Activated T-cell treated with anti-CD3 and anti-CD28 coated beads, Interleukin-2, amount 50 U/mL, for 72 hours (primary cell): Measurements from ENCODE around the gene RPH3AL. TPM values are rescaled to one million over a fixed set of nuclear protein-coding genes. Genes with fewer than 3 reads are reported as not detected.

Experiments used
- ATAC-seq, 2 donors: fragments of 150-1000 bp; cut with Tn5 transposase; replicated peaks in 1 of 2; 2 replicates each; pipeline ENCODE4 v1.10.0; 2021; ENCODE audit warnings: moderate library complexity in 2 of 2, mild to moderate bottlenecking in 1 of 2
- DNase-seq, 2 donors: peaks; one replicate each; pipeline ENCODE4 v3.0.0; 2021 to 2022; ENCODE audit warnings: mixed read lengths in 1 of 2
- H3K27ac Mint-ChIP-seq: one replicate; pipeline ENCODE4 v1.8.0; 2022; ENCODE audit warnings: mild to moderate bottlenecking, moderate library complexity, mixed read lengths
- H3K27me3 Mint-ChIP-seq: one replicate; pipeline ENCODE4 v1.8.0; 2022; ENCODE audit warnings: low read depth, mixed read lengths
- H3K36me3 Mint-ChIP-seq, 2 donors: one replicate each; pipeline ENCODE4 v1.8.0; 2022; ENCODE audit warnings: mixed read lengths in 2 of 2, mild to moderate bottlenecking in 1 of 2; ENCODE audit not compliant: insufficient read depth in 2 of 2
- H3K4me1 Mint-ChIP-seq: one replicate; pipeline ENCODE4 v1.8.0; 2022; ENCODE audit warnings: low read depth, mixed read lengths
- H3K4me3 Mint-ChIP-seq, 2 donors: one replicate each; pipeline ENCODE4 v1.8.0; 2022; ENCODE audit warnings: mild to moderate bottlenecking in 2 of 2, mixed read lengths in 2 of 2, moderate library complexity in 2 of 2
- H3K9me3 Mint-ChIP-seq, 2 donors: one replicate each; pipeline ENCODE4 v1.8.0; 2022; ENCODE audit warnings: mixed read lengths in 2 of 2
- total RNA-seq, 2 donors: library from RNA; stranded (reverse); gene quantifications; one replicate each; pipeline ENCODE4 v1.2.3, GENCODE V29; 2022

Gene RPH3AL
- total RNA-seq, 2 donors from 2014 or later, result 3.5 to 7.2 TPM

DNA sequence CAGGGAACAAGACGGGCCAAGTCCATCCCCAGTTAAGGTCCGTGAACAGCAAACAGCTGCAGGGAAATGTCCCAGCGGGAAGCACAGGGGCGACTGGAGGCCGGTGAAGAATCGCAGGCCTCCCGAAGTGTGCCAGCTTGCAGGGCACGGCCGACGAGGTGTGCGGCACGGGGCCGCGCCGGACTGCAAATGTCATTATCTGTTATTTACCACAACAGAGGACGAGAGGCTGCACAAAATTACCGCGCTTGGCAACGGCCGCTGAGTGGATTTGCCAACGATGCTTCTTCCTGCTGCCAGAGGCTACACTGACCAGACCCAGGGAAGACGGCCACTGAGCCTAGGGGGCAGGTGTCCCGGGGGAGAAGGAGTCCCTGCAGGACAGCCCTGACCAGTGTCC lies 53.1 kb downstream of the RPH3AL start:
- Mint-ChIP-seq H3K27me3 (peaks cover 2% of the 10 kb centered on the region), H3K9me3 (no peaks in the 10 kb centered on the region), H3K27ac (no peak overlapping the region), H3K36me3 (no peaks in the 10 kb centered on the region), H3K4me1 (no peaks in the 10 kb centered on the region), H3K4me3 (no peak overlapping the region)
- DNase-seq (no peak), ATAC-seq (no peak)

DNA sequence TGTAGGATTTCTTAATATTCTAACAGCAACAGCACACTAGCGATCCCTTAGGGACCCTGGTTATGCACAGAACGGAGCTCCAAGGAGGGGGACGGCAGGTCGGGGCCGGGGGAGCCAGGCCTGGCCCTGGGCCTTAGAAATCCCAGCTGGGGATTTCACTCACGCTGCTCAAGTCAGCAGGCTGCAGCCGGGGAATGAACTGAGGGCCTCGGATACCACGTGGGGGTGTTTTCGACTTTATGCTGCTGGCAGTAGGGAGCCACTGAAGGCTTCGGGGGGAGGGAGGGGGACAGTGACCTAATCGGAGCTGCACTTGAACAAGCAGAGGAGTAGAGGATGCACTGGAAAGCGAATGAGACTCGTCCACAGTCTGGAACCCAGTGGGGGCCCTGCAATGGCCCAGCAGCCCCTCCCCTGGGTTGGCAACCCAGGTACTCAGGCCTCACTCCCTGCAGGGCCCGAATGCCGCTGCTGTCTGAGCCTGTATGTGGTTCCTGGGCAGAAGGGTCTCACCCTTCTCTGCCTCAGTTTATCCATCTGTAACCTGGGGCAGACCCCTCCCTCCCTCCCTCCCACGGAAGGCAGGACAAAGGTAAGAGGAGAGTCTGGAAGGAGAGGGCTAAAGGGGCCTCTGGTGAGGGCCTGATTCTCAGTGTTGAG lies 53.7 kb downstream of the RPH3AL start:
- no peak for DNase-seq
- Mint-ChIP-seq H3K9me3 (no peaks in the 10 kb centered on the region), H3K4me3 (no peak overlapping the region), H3K36me3 (no peaks in the 10 kb centered on the region), H3K27me3 (peaks cover 8% of the 10 kb centered on the region), H3K4me1 (no peaks in the 10 kb centered on the region), H3K27ac (no peak overlapping the region)
- no peak for ATAC-seq

- ATAC-seq (no peak), DNase-seq (no peak)
- Mint-ChIP-seq H3K36me3 (no peaks in the 10 kb centered on the region), H3K27me3 (peaks cover 11% of the 10 kb centered on the region), H3K4me1 (peaks cover 6% of the 10 kb centered on the region), H3K9me3 (no peaks in the 10 kb centered on the region), H3K27ac (no peak overlapping the region), H3K4me3 (no peak overlapping the region)
These were observed 54.8 kb downstream of the RPH3AL start for GRCh38 chr17:297758-298157.

- Mint-ChIP-seq H3K4me1 (peaks cover 7% of the 10 kb centered on the region), H3K36me3 (no peaks in the 10 kb centered on the region), H3K4me3 (no peak overlapping the region), H3K27ac (no peak overlapping the region), H3K27me3 (peaks cover 11% of the 10 kb centered on the region), H3K9me3 (no peaks in the 10 kb centered on the region)
- DNase-seq, result no peak
- no peak for ATAC-seq
These were observed 55.5 kb downstream of the RPH3AL start for GRCh38 chr17:296906-297690.

- ATAC-seq (no peak), DNase-seq (no peak)
- Mint-ChIP-seq H3K4me3 (no peak overlapping the region), H3K27me3 (peaks cover 11% of the 10 kb centered on the region), H3K27ac (no peak overlapping the region), H3K4me1 (peaks cover 7% of the 10 kb centered on the region), H3K9me3 (no peaks in the 10 kb centered on the region), H3K36me3 (no peaks in the 10 kb centered on the region)
These were observed 56.2 kb downstream of the RPH3AL start for GRCh38 chr17:296379-296778.

DNA sequence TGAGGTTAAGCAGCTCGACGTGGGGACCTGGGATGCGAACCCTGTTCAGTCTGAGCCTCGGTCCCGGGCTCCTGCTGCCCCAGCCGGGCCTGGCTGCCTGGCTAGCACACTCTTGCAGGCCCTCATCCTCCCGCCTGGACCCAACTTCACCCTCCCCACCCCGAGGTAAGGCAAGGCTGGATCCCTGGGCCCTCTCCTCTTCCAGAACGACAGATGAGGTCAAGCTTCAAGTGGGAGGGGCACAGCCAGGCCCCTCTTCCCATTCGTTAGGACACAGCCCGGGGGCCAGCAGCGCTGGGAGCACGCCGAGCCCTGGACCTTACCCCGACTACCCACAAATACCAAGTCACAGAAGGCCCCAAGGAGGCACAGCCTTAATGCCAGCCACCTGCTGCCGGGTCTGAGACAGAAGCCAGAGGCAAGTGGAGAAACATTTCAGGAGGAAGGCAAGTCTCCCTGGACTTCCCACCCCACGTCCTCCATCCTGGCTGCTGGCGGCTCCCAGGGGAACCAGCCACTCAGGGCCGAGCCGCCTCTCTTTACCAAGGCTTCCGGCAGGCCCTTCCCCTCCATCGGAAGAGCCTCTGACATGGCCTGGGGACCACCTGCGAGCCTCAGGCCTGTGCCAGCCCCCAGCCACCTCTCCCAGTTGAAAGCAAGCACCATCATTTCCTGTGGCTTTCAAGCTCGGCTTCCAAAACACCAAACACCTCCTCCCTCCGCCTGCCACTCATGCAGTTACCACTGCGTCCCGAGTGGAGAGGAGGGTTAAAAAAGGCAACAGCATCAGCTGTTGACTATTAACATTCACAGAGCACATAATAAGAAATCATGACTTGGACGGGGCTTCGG lies 59.9 kb downstream of the RPH3AL start:
- H3K27me3 Mint-ChIP-seq, result peaks cover 11% of the 10 kb centered on the region
- no peak for DNase-seq

DNA sequence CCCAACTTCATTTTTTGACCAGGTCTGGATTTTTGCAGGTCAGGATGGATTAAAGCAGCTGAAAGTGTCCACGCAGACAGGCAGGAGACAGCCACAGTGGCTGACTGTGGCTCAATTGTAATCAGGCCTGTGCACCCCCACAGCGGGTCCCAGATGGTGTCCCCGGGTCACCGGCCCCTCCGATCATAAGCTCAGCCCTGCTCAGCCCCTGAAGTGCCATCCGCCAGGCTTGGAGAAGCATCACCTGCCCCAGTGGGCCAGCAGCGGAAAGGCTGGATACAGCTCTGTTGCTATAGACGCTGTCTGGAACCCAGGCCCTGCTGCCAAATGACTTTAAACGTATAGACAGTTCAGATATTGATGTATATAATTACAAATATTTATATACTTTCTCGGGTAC lies 60.6 kb downstream of the RPH3AL start:
- Mint-ChIP-seq H3K27me3 (peaks cover 11% of the 10 kb centered on the region), H3K4me1 (peaks cover 7% of the 10 kb centered on the region), H3K4me3 (no peak overlapping the region), H3K9me3 (no peaks in the 10 kb centered on the region), H3K27ac (no peak overlapping the region), H3K36me3 (no peaks in the 10 kb centered on the region)
- no peak for ATAC-seq
- DNase-seq, result no peak

More for the DNA sequence above, 59.9 kb downstream of the RPH3AL start:
- no peak overlapping the region for H3K4me3 Mint-ChIP-seq
- H3K36me3 Mint-ChIP-seq, result no peaks in the 10 kb centered on the region
- peaks cover 7% of the 10 kb centered on the region for H3K4me1 Mint-ChIP-seq
- ATAC-seq, result no peak
- H3K27ac Mint-ChIP-seq, result no peak overlapping the region
- no peaks in the 10 kb centered on the region for H3K9me3 Mint-ChIP-seq

GRCh38 chr17:291587-291986 lies 61.0 kb downstream of the RPH3AL start:
- DNase-seq (no peak), ATAC-seq (no peak)
- H3K4me3 Mint-ChIP-seq, result no peak overlapping the region
- no peaks in the 10 kb centered on the region for H3K36me3 Mint-ChIP-seq
- peaks cover 7% of the 10 kb centered on the region for H3K4me1 Mint-ChIP-seq
- peaks cover 11% of the 10 kb centered on the region for H3K27me3 Mint-ChIP-seq
- H3K9me3 Mint-ChIP-seq, result no peaks in the 10 kb centered on the region
- no peak overlapping the region for H3K27ac Mint-ChIP-seq

DNA sequence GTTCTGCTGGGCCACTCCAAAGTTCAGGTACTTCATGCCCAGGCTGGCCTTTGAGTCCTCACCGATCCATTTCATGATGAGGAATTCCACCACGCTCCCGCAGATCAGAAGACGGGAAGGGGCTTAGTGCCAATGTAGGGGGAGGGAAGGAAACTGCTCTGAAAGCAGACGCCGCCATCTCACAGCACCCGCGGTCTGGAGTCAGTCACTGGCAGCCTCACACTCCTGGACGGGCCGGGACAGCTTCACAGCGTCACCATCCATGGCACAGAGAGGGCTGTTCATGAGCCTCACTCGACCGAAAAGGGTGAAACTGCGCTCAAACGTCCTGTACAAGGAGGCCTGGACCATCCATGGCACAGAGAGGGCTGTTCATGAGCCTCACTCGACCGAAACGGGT lies 62.0 kb downstream of the RPH3AL start:
- H3K27me3 Mint-ChIP-seq, result peaks cover 11% of the 10 kb centered on the region
- H3K36me3 Mint-ChIP-seq, result no peaks in the 10 kb centered on the region
- DNase-seq (no peak), ATAC-seq (no peak)
- no peak overlapping the region for H3K4me3 Mint-ChIP-seq
- peaks cover 7% of the 10 kb centered on the region for H3K4me1 Mint-ChIP-seq
- no peaks in the 10 kb centered on the region for H3K9me3 Mint-ChIP-seq
- H3K27ac Mint-ChIP-seq, result no peak overlapping the region

GRCh38 chr17:290121-290521 lies 62.5 kb downstream of the RPH3AL start:
- H3K4me3 Mint-ChIP-seq, result no peak overlapping the region
- no peak overlapping the region for H3K27ac Mint-ChIP-seq
- H3K27me3 Mint-ChIP-seq, result peaks cover 11% of the 10 kb centered on the region
- no peak for ATAC-seq
- DNase-seq, result no peak
- H3K4me1 Mint-ChIP-seq, result peaks cover 7% of the 10 kb centered on the region
- H3K9me3 Mint-ChIP-seq, result no peaks in the 10 kb centered on the region
- no peaks in the 10 kb centered on the region for H3K36me3 Mint-ChIP-seq

- Mint-ChIP-seq H3K4me3 (no peak overlapping the region), H3K36me3 (no peaks in the 10 kb centered on the region), H3K4me1 (peaks cover 7% of the 10 kb centered on the region), H3K9me3 (no peaks in the 10 kb centered on the region), H3K27ac (no peak overlapping the region), H3K27me3 (peaks cover 8% of the 10 kb centered on the region)
- no peak for DNase-seq
- no peak for ATAC-seq
These were observed 63.2 kb downstream of the RPH3AL start for GRCh38 chr17:289409-289808.

- no peak for DNase-seq
These were observed 63.7 kb downstream of the RPH3AL start for GRCh38 chr17:288802-289356.

GRCh38 chr17:286571-286970 lies 66.0 kb downstream of the RPH3AL start:
- no peak for DNase-seq
- Mint-ChIP-seq H3K27ac (no peak overlapping the region), H3K9me3 (no peaks in the 10 kb centered on the region), H3K27me3 (no peaks in the 10 kb centered on the region), H3K4me1 (no peaks in the 10 kb centered on the region), H3K36me3 (no peaks in the 10 kb centered on the region), H3K4me3 (no peak overlapping the region)
- no peak for ATAC-seq

More at GRCh38 chr17:288802-289356, 63.7 kb downstream of the RPH3AL start:
- no peak for ATAC-seq
- Mint-ChIP-seq H3K36me3 (no peaks in the 10 kb centered on the region), H3K27ac (no peak overlapping the region), H3K9me3 (no peaks in the 10 kb centered on the region), H3K4me3 (no peak overlapping the region), H3K4me1 (peaks cover 7% of the 10 kb centered on the region), H3K27me3 (peaks cover 3% of the 10 kb centered on the region)
